HG03045 (cell line): Measurements from ENCODE around the gene PODXL.
A peak's percentile ranks its signal among the peaks of the same experiment; 100 is the strongest.
"Not testable (repeated sequence)": the region's sequence is repeated elsewhere in the genome, so short reads cannot be mapped to it uniquely, and the experiment has no call there.

Source experiments
- ATAC-seq: cut with Tn5 transposase; IDR thresholded peaks from one replicate; pipeline ENCODE4 v1.9.1; 2021; ENCODE audit warnings: mild to moderate bottlenecking, moderate library complexity; ENCODE audit not compliant: unreplicated experiment

Gene PODXL

GRCh38 chr7:131511774-131512535 is 44.5 kb downstream of the PODXL start:
- ATAC-seq = no peak

GRCh38 chr7:131511071-131511470 is 45.4 kb downstream of the PODXL start:
- no peak for ATAC-seq

GRCh38 chr7:131509781-131510180 is 46.6 kb downstream of the PODXL start:
- ATAC-seq = no peak

- ATAC-seq = no peak
These were observed 47.5 kb downstream of the PODXL start for GRCh38 chr7:131508754-131509486.

- ATAC-seq = peak; percentile 59
These were observed 48.7 kb downstream of the PODXL start for GRCh38 chr7:131507592-131508331.

GRCh38 chr7:131506597-131506996 is 49.8 kb downstream of the PODXL start:
- no peak for ATAC-seq

GRCh38 chr7:131505636-131506557 is 50.5 kb downstream of the PODXL start:
- ATAC-seq = no peak

GRCh38 chr7:131505037-131505620 is 51.3 kb downstream of the PODXL start:
- ATAC-seq = not testable (repeated sequence)

GRCh38 chr7:131504157-131504899 is 52.1 kb downstream of the PODXL start:
- no peak for ATAC-seq

- no peak for ATAC-seq
These were observed 52.8 kb downstream of the PODXL start for GRCh38 chr7:131503639-131504038.

GRCh38 chr7:131502810-131503508 is 53.5 kb downstream of the PODXL start:
- no peak for ATAC-seq

GRCh38 chr7:131501930-131502685 is 54.3 kb downstream of the PODXL start:
- ATAC-seq = no peak

GRCh38 chr7:131501422-131501821 is 55.0 kb downstream of the PODXL start:
- peak; percentile 66 for ATAC-seq

- no peak for ATAC-seq
These were observed 56.1 kb downstream of the PODXL start for GRCh38 chr7:131500357-131500756.

GRCh38 chr7:131499801-131500200 is 56.6 kb downstream of the PODXL start:
- ATAC-seq = no peak

GRCh38 chr7:131498237-131498885 is 58.1 kb downstream of the PODXL start:
- ATAC-seq = no peak

- no peak for ATAC-seq
These were observed 59.0 kb downstream of the PODXL start for GRCh38 chr7:131497454-131497853.
